A549 (cell line): ENCODE measurements around the gene CCL17. TPM values are rescaled to one million over a fixed set of nuclear protein-coding genes. Genes with fewer than 3 reads are reported as not detected.

ENCODE experiments used
- ATAC-seq, 2 experiments: fragments of 200-7000 bp in 1 of 2; fragments of >200 bp in 1 of 2; cut with Nextera tagmentation in 1 of 2; cut with Tn5 transposase in 1 of 2; 3 replicates each; pipeline versions ENCODE4 v1.8.0 to v1.9.1; 2018 to 2020; ENCODE audit warnings: mild to moderate bottlenecking in 1 of 2, moderate library complexity in 1 of 2
- CTCF ChIA-PET: fragments of 300-600 bp; sonication (Branson Sonifier 250); formaldehyde crosslinking; extraction: SDS; loops from one replicate; lab custom pipeline; 2021; ENCODE audit warnings: antibody characterized with exemption, inconsistent platforms; lab: Yijun Ruan, JAX
- POLR2A ChIA-PET: fragments of 350-600 bp; formaldehyde crosslinking; extraction: SDS; loops from one replicate; lab custom pipeline; 2021; ENCODE audit warnings: antibody characterized with exemption, inconsistent platforms; lab: Yijun Ruan, JAX
- DNase-seq, 2 experiments: peaks; one replicate each; pipeline versions ENCODE4 v3.0.0 to v3.0.0-alpha.2; 2011 to 2016; ENCODE audit warnings: low read depth in 1 of 2, low spot score in 1 of 2
- FAIRE-seq: peaks from 2 replicates; lab custom pipeline; 2011; peaks lifted over from hg19 to GRCh38; lab: Jason Lieb, UNC
- H3K27ac ChIP-seq, 2 experiments: fragments of >200 bp; sonication (Bioruptor Twin); formaldehyde crosslinking; 3 replicates each; pipeline ENCODE4 v1.5.1; 2016 to 2017
- H3K4me1 ChIP-seq: fragments of >200 bp; sonication (Bioruptor Twin); formaldehyde crosslinking; 3 replicates; pipeline ENCODE4 v1.6.1; 2016
- H3K4me2 ChIP-seq: fragments of >200 bp; sonication (Bioruptor Twin); formaldehyde crosslinking; 3 replicates; pipeline ENCODE4 v1.6.1; 2016
- H3K4me3 ChIP-seq: fragments of >200 bp; sonication (Bioruptor Twin); formaldehyde crosslinking; 3 replicates; pipeline ENCODE4 v1.5.1; 2016
- H3K9me3 ChIP-seq: fragments of >200 bp; sonication (Bioruptor Twin); formaldehyde crosslinking; 3 replicates; pipeline ENCODE4 v1.6.1; 2016
- BHLHE40 ChIP-seq: IDR thresholded peaks from 2 replicates; pipeline ENCODE4 v1.6.1; 2012; ENCODE audit warnings: low read depth, low read length, inconsistent platforms
- CBX8 ChIP-seq: fragments of 200-600 bp; sonication (generic); IDR thresholded peaks from 2 replicates; pipeline ENCODE4 v1.6.1; 2016
- EHMT2 ChIP-seq: fragments of 200-600 bp; sonication (generic); IDR thresholded peaks from 2 replicates; pipeline ENCODE4 v1.6.1; 2016; ENCODE audit warnings: antibody characterized with exemption, low read depth, mild to moderate bottlenecking, moderate library complexity
- EP300 ChIP-seq, 2 experiments: fragments of >200 bp; sonication (Bioruptor Twin); formaldehyde crosslinking; IDR thresholded peaks; 2 replicates in 1 of 2; 3 replicates in 1 of 2; pipeline ENCODE4 v1.6.1; 2016 to 2017
- GATA3 ChIP-seq: IDR thresholded peaks from 2 replicates; pipeline ENCODE4 v1.6.1; 2012; ENCODE audit warnings: borderline replicate concordance
- HDAC2 ChIP-seq: fragments of 200-600 bp; sonication (generic); IDR thresholded peaks from 2 replicates; pipeline ENCODE4 v1.6.1; 2016
- HEYL ChIP-seq: fragments of 250-450 bp; sonication (Bioruptor Pico); IDR thresholded peaks from 2 replicates; pipeline ENCODE4 v1.8.0; 2021; ENCODE audit warnings: mild to moderate bottlenecking, moderate library complexity
- HOXB5 ChIP-seq: fragments of 250-450 bp; sonication (Bioruptor Pico); IDR thresholded peaks from 2 replicates; pipeline ENCODE4 v1.5.0; 2020; ENCODE audit warnings: mild to moderate bottlenecking, moderate library complexity
- JUN ChIP-seq, 2 experiments: fragments of >200 bp; sonication (Bioruptor Twin); formaldehyde crosslinking; IDR thresholded peaks; 2 replicates in 1 of 2; 3 replicates in 1 of 2; pipeline ENCODE4 v1.6.1; 2016 to 2017
- MAFK ChIP-seq: fragments of 450-650 bp; IDR thresholded peaks from 2 replicates; pipeline ENCODE4 v1.6.1; 2014; ENCODE audit not compliant: partially characterized antibody
- MYC ChIP-seq: IDR thresholded peaks from 2 replicates; pipeline ENCODE4 v1.6.1; 2012; ENCODE audit warnings: mild to moderate bottlenecking, inconsistent platforms, low read length, improper control_type of control experiment, borderline replicate concordance
- NPAS2 ChIP-seq: fragments of 250-450 bp; sonication (Bioruptor Pico); IDR thresholded peaks from 2 replicates; pipeline ENCODE4 v1.8.0; 2022; ENCODE audit warnings: mild to moderate bottlenecking, moderate library complexity, borderline replicate concordance
- PHF8 ChIP-seq: fragments of 200-600 bp; sonication (generic); IDR thresholded peaks from 2 replicates; pipeline ENCODE4 v1.6.1; 2016; ENCODE audit warnings: low read depth, mild to moderate bottlenecking, antibody characterized with exemption, moderate library complexity, borderline replicate concordance
- POLR2AphosphoS2 ChIP-seq: conservative IDR thresholded peaks from 2 replicates; pipeline ENCODE4 v1.6.1; 2012; ENCODE audit warnings: low read length, improper control_type of control experiment, inconsistent platforms
- RARB ChIP-seq: fragments of 250-450 bp; sonication (Bioruptor Pico); IDR thresholded peaks from 2 replicates; pipeline ENCODE4 v1.8.0; 2021; ENCODE audit warnings: mild to moderate bottlenecking, moderate library complexity
- RCOR1 ChIP-seq: fragments of 150-350 bp; IDR thresholded peaks from 2 replicates; pipeline ENCODE4 v1.6.1; 2014; ENCODE audit warnings: antibody characterized with exemption, low read length, low read depth
- REST ChIP-seq: fragments of 200-600 bp; sonication (generic); IDR thresholded peaks from 2 replicates; pipeline ENCODE4 v1.6.1; 2016; ENCODE audit warnings: antibody characterized with exemption, mild to moderate bottlenecking, moderate library complexity
- RFX5 ChIP-seq: fragments of 450-650 bp; IDR thresholded peaks from 2 replicates; pipeline ENCODE4 v1.7.1; 2014; ENCODE audit warnings: antibody characterized with exemption, mild to moderate bottlenecking, moderate library complexity
- RNF2 ChIP-seq: fragments of 200-600 bp; sonication (generic); IDR thresholded peaks from 2 replicates; pipeline ENCODE4 v1.6.1; 2016; ENCODE audit warnings: low read depth, mild to moderate bottlenecking, antibody characterized with exemption, moderate library complexity, borderline replicate concordance
- TFCP2L1 ChIP-seq: fragments of 250-450 bp; sonication (Bioruptor Pico); IDR thresholded peaks from 2 replicates; pipeline ENCODE4 v1.5.0; 2021; ENCODE audit warnings: mild to moderate bottlenecking
- ZSCAN20 ChIP-seq: fragments of 250-450 bp; sonication (Bioruptor Pico); IDR thresholded peaks from 2 replicates; pipeline ENCODE4 v1.8.0; 2022; ENCODE audit warnings: mild to moderate bottlenecking, moderate library complexity
- WGBS: methylation state at CpG from one replicate; pipeline ENCODE4 v1.1.6; 2017; ENCODE audit errors: missing lambda C conversion rate; 5-methylcytosine and 5-hydroxymethylcytosine counted together
- polyA plus RNA-seq, 4 experiments: library from polyadenylated mRNA; depleted of rRNA in 3 of 4; stranded (reverse); fragments of >200 nt; fragmentation: RNase III in 1 of 4; extraction: RNeasy Plus Mini Kit Qiagen cat#74134 plus additional on column Dnase treatment in 1 of 4; gene quantifications; 2 replicates in 3 of 4; 3 replicates in 1 of 4; pipeline ENCODE4 v1.2.3, GENCODE V29; 2011 to 2017
- TF ChIP-seq, protein P1 (sequence below): fragments of 150-350 bp; IDR thresholded peaks from 2 replicates; pipeline ENCODE4 v1.6.1; 2014; ENCODE audit warnings: low read depth, mild to moderate bottlenecking, low read length
- TF ChIP-seq, protein P2 (sequence below): fragments of >200 bp; sonication (Bioruptor Twin); formaldehyde crosslinking; IDR thresholded peaks from 3 replicates; pipeline ENCODE4 v1.5.1; 2016
- TF ChIP-seq, protein P3 (sequence below): fragments of 250-450 bp; sonication (Bioruptor Pico); IDR thresholded peaks from 2 replicates; pipeline ENCODE4 v1.5.0; 2020; ENCODE audit warnings: low read depth, mild to moderate bottlenecking, moderate library complexity

Gene CCL17
- polyA plus RNA-seq, 2 of the 4 experiments (the other 2 are of a cell fraction): not detected

GRCh38 chr16:57387598-57388354, 16.8 kb upstream of the CCL17 start:
- POLR2A ChIA-PET: no interaction called here
- H3K9me3 ChIP-seq: no peaks in the 10 kb centered on the region

GRCh38 chr16:57388359-57389086, 16.0 kb upstream of the CCL17 start:
- DNase-seq (peak in 1 of 2 experiments; percentile 48), ATAC-seq (no peak; a peak in 1 of 6 replicates), FAIRE-seq (peak; percentile 39)
- no peaks in the 10 kb centered on the region for H3K9me3 ChIP-seq
- H3K27ac ChIP-seq: peak overlapping the region; percentile 53 to 65; a peak in 4 of 6 replicates
- CTCF ChIA-PET: interaction anchor here (0.9 to 1.3 kb wide), 2 partner anchors 29 to 69 kb away, joined by 3 to 4 read pairs; no protein-coding TSS in a partner anchor
- TF ChIP-seq REST: no peak
- WGBS: 18% methylated on average over 7 of the region's 7 CpGs
- peak overlapping the region; percentile 45 for H3K4me2 ChIP-seq
- H3K4me3 ChIP-seq: no peak overlapping the region
- peaks cover 20% of the 10 kb centered on the region for H3K4me1 ChIP-seq
- POLR2A ChIA-PET: no interaction called here

More at GRCh38 chr16:57387598-57388354, 16.8 kb upstream of the CCL17 start:
- Histone ChIP-seq H3K4me3 (no peak overlapping the region), H3K4me2 (peak overlapping the region; percentile 45), H3K27ac (peak overlapping the region; percentile 53 to 65; a peak in 4 of 6 replicates), H3K4me1 (peaks cover 24% of the 10 kb centered on the region)
- peak in 1 of 2 experiments; percentile 40; a peak in 2 of 6 replicates for ATAC-seq
- TF ChIP-seq PHF8 (no peak), RCOR1 (no peak), HDAC2 (no peak), POLR2AphosphoS2 (no peak), RARB (CRISPR knock-in tag) (no peak), NPAS2 (no peak), RNF2 (no peak), MYC (no peak), ZSCAN20 (CRISPR knock-in tag) (no peak), EHMT2 (no peak), BHLHE40 (no peak), CBX8 (no peak), EP300 (IDR thresholded peaks at IDR 0.05) (no peak)
- TF ChIP-seq, protein P1, sequence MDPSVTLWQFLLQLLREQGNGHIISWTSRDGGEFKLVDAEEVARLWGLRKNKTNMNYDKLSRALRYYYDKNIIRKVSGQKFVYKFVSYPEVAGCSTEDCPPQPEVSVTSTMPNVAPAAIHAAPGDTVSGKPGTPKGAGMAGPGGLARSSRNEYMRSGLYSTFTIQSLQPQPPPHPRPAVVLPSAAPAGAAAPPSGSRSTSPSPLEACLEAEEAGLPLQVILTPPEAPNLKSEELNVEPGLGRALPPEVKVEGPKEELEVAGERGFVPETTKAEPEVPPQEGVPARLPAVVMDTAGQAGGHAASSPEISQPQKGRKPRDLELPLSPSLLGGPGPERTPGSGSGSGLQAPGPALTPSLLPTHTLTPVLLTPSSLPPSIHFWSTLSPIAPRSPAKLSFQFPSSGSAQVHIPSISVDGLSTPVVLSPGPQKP: no peak
- CTCF ChIA-PET: interaction anchor here (0.9 to 1.5 kb wide), 4 partner anchors 9 to 68 kb away, joined by 3 to 4 read pairs (median 4); no protein-coding TSS in a partner anchor
- FAIRE-seq: no peak
- DNase-seq: no peak
- WGBS: 49% methylated on average over 3 of the region's 3 CpGs

DNA sequence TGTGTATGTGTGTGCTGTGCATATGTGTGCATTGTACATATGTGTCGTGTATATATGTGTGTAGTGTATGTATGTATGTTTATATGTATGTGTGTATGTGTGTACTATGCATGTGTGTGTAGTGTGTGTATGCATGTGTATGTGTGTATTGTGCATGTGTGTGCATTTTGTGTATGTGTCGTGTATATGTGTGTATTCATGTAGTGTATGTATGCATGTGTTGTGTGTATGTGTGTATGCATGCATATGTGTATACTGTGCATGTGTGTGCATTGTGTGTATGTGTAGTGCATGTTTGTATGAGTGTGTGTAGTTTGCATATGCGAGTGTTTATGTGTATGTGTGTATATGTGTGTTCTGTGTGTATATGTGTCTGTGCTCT, 15.5 kb upstream of the CCL17 start:
- no peak for ATAC-seq
- no peaks in the 10 kb centered on the region for H3K9me3 ChIP-seq
- POLR2A ChIA-PET: no interaction called here
- no peak overlapping the region for H3K27ac ChIP-seq
- no peak overlapping the region for H3K4me3 ChIP-seq
- CTCF ChIA-PET: no interaction called here
- no peak for FAIRE-seq
- WGBS: 72% methylated on average over 3 of the region's 3 CpGs
- DNase-seq: no peak
- H3K4me1 ChIP-seq: peaks cover 14% of the 10 kb centered on the region
- H3K4me2 ChIP-seq: no peak overlapping the region
- TF ChIP-seq NPAS2 (no peak), PHF8 (no peak), TFCP2L1 (CRISPR knock-in tag) (no peak), JUN (IDR thresholded peaks at IDR 0.05) (no peak), GATA3 (no peak), RFX5 (no peak), MAFK (no peak), HOXB5 (CRISPR knock-in tag) (no peak), HEYL (no peak)
- TF ChIP-seq, protein P2, sequence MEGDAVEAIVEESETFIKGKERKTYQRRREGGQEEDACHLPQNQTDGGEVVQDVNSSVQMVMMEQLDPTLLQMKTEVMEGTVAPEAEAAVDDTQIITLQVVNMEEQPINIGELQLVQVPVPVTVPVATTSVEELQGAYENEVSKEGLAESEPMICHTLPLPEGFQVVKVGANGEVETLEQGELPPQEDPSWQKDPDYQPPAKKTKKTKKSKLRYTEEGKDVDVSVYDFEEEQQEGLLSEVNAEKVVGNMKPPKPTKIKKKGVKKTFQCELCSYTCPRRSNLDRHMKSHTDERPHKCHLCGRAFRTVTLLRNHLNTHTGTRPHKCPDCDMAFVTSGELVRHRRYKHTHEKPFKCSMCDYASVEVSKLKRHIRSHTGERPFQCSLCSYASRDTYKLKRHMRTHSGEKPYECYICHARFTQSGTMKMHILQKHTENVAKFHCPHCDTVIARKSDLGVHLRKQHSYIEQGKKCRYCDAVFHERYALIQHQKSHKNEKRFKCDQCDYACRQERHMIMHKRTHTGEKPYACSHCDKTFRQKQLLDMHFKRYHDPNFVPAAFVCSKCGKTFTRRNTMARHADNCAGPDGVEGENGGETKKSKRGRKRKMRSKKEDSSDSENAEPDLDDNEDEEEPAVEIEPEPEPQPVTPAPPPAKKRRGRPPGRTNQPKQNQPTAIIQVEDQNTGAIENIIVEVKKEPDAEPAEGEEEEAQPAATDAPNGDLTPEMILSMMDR: no peak
- TF ChIP-seq, protein P3, sequence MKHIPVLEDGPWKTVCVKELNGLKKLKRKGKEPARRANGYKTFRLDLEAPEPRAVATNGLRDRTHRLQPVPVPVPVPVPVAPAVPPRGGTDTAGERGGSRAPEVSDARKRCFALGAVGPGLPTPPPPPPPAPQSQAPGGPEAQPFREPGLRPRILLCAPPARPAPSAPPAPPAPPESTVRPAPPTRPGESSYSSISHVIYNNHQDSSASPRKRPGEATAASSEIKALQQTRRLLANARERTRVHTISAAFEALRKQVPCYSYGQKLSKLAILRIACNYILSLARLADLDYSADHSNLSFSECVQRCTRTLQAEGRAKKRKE (CRISPR knock-in tag): no peak
